GM23338 (cell line): ENCODE results near the gene HCN2. TPM values are rescaled to one million over a fixed set of nuclear protein-coding genes. Genes with fewer than 3 reads are reported as not detected.
A peak's percentile ranks its signal among the peaks of the same experiment; 100 is the strongest.

ENCODE experiments used
- ATAC-seq: fragments of 200-7000 bp; cut with Tn5 transposase; 3 replicates; pipeline ENCODE4 v1.9.1; 2020
- DNase-seq: peaks from one replicate; pipeline ENCODE4 v3.0.0-alpha.2; 2015; ENCODE audit warnings: low spot score
- H2AFZ ChIP-seq: fragments of 200-600 bp; sonication (generic); 2 replicates; pipeline ENCODE4 v1.8.0; 2016; ENCODE audit warnings: antibody characterized with exemption, mild to moderate bottlenecking, moderate library complexity
- H3F3A ChIP-seq: fragments of 200-600 bp; sonication (generic); replicated peaks from 2 replicates; pipeline ENCODE4 v1.8.0; 2017; ENCODE audit warnings: antibody characterized with exemption, mixed run types, low read depth
- H3K27ac ChIP-seq: fragments of 200-600 bp; sonication (generic); 2 replicates; pipeline ENCODE4 v1.6.1; 2016; ENCODE audit warnings: low read depth
- H3K27me3 ChIP-seq: fragments of 200-600 bp; sonication (generic); 2 replicates; pipeline ENCODE4 v1.8.0; 2016; ENCODE audit warnings: mild to moderate bottlenecking, mixed run types, moderate library complexity; ENCODE audit not compliant: insufficient read depth
- H3K36me3 ChIP-seq: fragments of 200-600 bp; sonication (generic); 2 replicates; pipeline ENCODE4 v1.8.0; 2016; ENCODE audit warnings: mild to moderate bottlenecking; ENCODE audit not compliant: insufficient read depth
- H3K4me1 ChIP-seq: fragments of 200-600 bp; sonication (generic); 2 replicates; pipeline ENCODE4 v1.8.0; 2016; ENCODE audit warnings: mild to moderate bottlenecking, moderate library complexity; ENCODE audit not compliant: insufficient read depth
- H3K4me2 ChIP-seq: fragments of 200-600 bp; sonication (generic); 2 replicates; pipeline ENCODE4 v1.7.1; 2017; ENCODE audit warnings: mixed run types
- H3K4me3 ChIP-seq: fragments of 200-600 bp; sonication (generic); 2 replicates; pipeline ENCODE4 v1.6.1; 2016; ENCODE audit warnings: mixed run types
- H3K79me2 ChIP-seq: fragments of 200-600 bp; sonication (generic); replicated peaks from 2 replicates; pipeline ENCODE4 v1.8.0; 2017; ENCODE audit warnings: mild to moderate bottlenecking; ENCODE audit not compliant: insufficient read depth
- H3K9me2 ChIP-seq: fragments of 200-600 bp; sonication (generic); 2 replicates; pipeline ENCODE4 v1.8.0; 2017; ENCODE audit not compliant: insufficient read depth
- H4K20me1 ChIP-seq: fragments of 200-600 bp; sonication (generic); replicated peaks from 2 replicates; pipeline ENCODE4 v1.8.0; 2017; ENCODE audit warnings: mild to moderate bottlenecking; ENCODE audit not compliant: insufficient read depth
- H3K27ac Mint-ChIP-seq: 2 replicates; pipeline ENCODE4 v1.8.0; 2020; ENCODE audit warnings: inconsistent platforms, mild to moderate bottlenecking, moderate library complexity, mixed read lengths
- H3K27me3 Mint-ChIP-seq: 3 replicates; pipeline ENCODE4 v1.8.0; 2022; ENCODE audit warnings: low read depth, mild to moderate bottlenecking, moderate library complexity, mixed read lengths, inconsistent platforms; ENCODE audit not compliant: insufficient read depth, poor library complexity
- H3K36me3 Mint-ChIP-seq: 3 replicates; pipeline ENCODE4 v1.8.0; 2021; ENCODE audit warnings: low read depth, mild to moderate bottlenecking, inconsistent platforms, moderate library complexity, mixed read lengths
- H3K4me1 Mint-ChIP-seq: 3 replicates; pipeline ENCODE4 v1.8.0; 2020; ENCODE audit warnings: mild to moderate bottlenecking, inconsistent platforms, mixed read lengths
- H3K4me3 Mint-ChIP-seq: 3 replicates; pipeline ENCODE4 v1.8.0; 2021; ENCODE audit warnings: moderate library complexity, mild to moderate bottlenecking, inconsistent platforms, mixed read lengths
- H3K9me3 Mint-ChIP-seq: 3 replicates; pipeline ENCODE4 v1.8.0; 2020; ENCODE audit warnings: moderate library complexity, mild to moderate bottlenecking, inconsistent platforms, mixed read lengths
- EZH2 ChIP-seq: fragments of 200-600 bp; sonication (generic); IDR thresholded peaks from one replicate; pipeline ENCODE4 v1.8.0; 2017; ENCODE audit warnings: antibody characterized with exemption, mild to moderate bottlenecking, low read depth; ENCODE audit not compliant: unreplicated experiment
- EZH2phosphoT487 ChIP-seq: fragments of 200-600 bp; sonication (generic); IDR thresholded peaks from one replicate; pipeline ENCODE4 v1.8.1; 2018; ENCODE audit warnings: antibody characterized with exemption; ENCODE audit not compliant: unreplicated experiment
- JUNB ChIP-seq: IDR thresholded peaks from one replicate; pipeline ENCODE4 v1.6.1; 2016; ENCODE audit warnings: antibody characterized with exemption; ENCODE audit not compliant: unreplicated experiment
- NANOG ChIP-seq: IDR thresholded peaks from 2 replicates; pipeline ENCODE4 v1.6.1; 2016; ENCODE audit warnings: antibody characterized with exemption, borderline replicate concordance
- ZNF114 ChIP-seq: fragments of 250-450 bp; sonication (Bioruptor Pico); IDR thresholded peaks from 2 replicates; pipeline ENCODE4 v1.5.0; 2020; ENCODE audit warnings: mild to moderate bottlenecking, moderate library complexity
- ZNF331 ChIP-seq: fragments of 250-450 bp; sonication (Bioruptor Pico); IDR thresholded peaks from 2 replicates; pipeline ENCODE4 v1.5.0; 2020; ENCODE audit warnings: low read depth, mild to moderate bottlenecking, moderate library complexity
- polyA plus RNA-seq: library from polyadenylated mRNA; unstranded; fragments of >200 nt; fragmentation: Nextera tagmentation; extraction: Ambion mirVana; gene quantifications from 2 replicates; pipeline ENCODE4 v1.2.1, GENCODE V29; 2016
- total RNA-seq: library from RNA; depleted of rRNA; stranded (reverse); fragments of >200 nt; shearing (Covaris generic); gene quantifications from 2 replicates; pipeline ENCODE4 v1.2.3, GENCODE V29; 2014
- TF ChIP-seq, protein P1 (sequence below), 2 experiments: fragments of 200-600 bp in 1 of 2; sonication (generic) in 1 of 2; conservative IDR thresholded peaks; 2 replicates each; pipeline versions ENCODE4 v1.5.1 to v1.6.1; 2016 to 2017; ENCODE audit warnings: antibody characterized with exemption in 2 of 2, low read depth in 2 of 2, mild to moderate bottlenecking in 2 of 2, moderate library complexity in 1 of 2
- TF ChIP-seq, protein P2 (sequence below): IDR thresholded peaks from 2 replicates; pipeline ENCODE4 v1.6.1; 2016; ENCODE audit warnings: antibody characterized with exemption
- TF ChIP-seq, protein P3 (sequence below): IDR thresholded peaks from one replicate; pipeline ENCODE4 v1.6.1; 2018; ENCODE audit warnings: antibody characterized with exemption; ENCODE audit not compliant: unreplicated experiment

HCN2 gene
- total and polyA plus RNA-seq, 2 experiments from 2014 or later = 0.06 to 2.9 TPM

DNA sequence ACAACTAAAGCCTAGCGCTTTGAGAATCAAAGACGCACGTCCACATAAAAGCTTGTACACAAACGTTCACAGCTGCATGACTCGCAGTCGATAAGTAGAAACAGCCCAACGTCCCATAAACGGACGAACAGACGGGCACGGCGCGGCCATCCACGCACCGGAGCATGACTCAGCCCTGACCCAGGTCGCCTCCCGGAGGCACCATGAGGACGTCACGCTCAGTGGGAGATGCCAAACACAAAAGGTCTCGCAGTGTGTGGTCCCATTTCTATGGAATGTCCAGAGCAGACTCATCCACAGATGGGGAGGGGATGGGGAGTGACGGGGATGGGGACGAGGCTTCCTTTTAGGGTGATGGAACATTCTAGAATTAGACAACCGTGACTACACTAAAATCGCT lies 34.3 kb downstream of the HCN2 start:
- Histone ChIP-seq H3K27ac (no peak overlapping the region), H3F3A (0 out of 2 replicates have a peak, but pooled peaks cover 6% of the 10 kb centered on the region), H3K4me3 (no peak overlapping the region), H3K4me2 (no peak overlapping the region), H3K36me3 (peaks cover 6% of the 10 kb centered on the region; the same call in 1 of the 2 replicates), H3K79me2 (peaks cover 12% of the 10 kb centered on the region), H4K20me1 (peaks cover 5% of the 10 kb centered on the region), H3K4me1 (no peaks in the 10 kb centered on the region), H2AFZ (no peak overlapping the region), H3K27me3 (no peaks in the 10 kb centered on the region), H3K9me2 (no peaks in the 10 kb centered on the region)
- Mint-ChIP-seq H3K36me3 (peaks cover 54% of the 10 kb centered on the region), H3K4me1 (peaks cover 4% of the 10 kb centered on the region; the same call in 2 of the 3 replicates), H3K27ac (peak overlapping the region; percentile 59; the same call in 1 of the 2 replicates), H3K9me3 (no peaks in the 10 kb centered on the region), H3K4me3 (no peak overlapping the region), H3K27me3 (peaks cover 7% of the 10 kb centered on the region)
- TF ChIP-seq, protein P1, sequence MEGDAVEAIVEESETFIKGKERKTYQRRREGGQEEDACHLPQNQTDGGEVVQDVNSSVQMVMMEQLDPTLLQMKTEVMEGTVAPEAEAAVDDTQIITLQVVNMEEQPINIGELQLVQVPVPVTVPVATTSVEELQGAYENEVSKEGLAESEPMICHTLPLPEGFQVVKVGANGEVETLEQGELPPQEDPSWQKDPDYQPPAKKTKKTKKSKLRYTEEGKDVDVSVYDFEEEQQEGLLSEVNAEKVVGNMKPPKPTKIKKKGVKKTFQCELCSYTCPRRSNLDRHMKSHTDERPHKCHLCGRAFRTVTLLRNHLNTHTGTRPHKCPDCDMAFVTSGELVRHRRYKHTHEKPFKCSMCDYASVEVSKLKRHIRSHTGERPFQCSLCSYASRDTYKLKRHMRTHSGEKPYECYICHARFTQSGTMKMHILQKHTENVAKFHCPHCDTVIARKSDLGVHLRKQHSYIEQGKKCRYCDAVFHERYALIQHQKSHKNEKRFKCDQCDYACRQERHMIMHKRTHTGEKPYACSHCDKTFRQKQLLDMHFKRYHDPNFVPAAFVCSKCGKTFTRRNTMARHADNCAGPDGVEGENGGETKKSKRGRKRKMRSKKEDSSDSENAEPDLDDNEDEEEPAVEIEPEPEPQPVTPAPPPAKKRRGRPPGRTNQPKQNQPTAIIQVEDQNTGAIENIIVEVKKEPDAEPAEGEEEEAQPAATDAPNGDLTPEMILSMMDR (conservative IDR thresholded peaks at IDR 0.05; ENCODE audit: low read depth in 2 of 2) = peak in 1 of 2 experiments; percentile 33; a peak in 2 of 4 replicates
- TF ChIP-seq EZH2 = no peak
- no peak for DNase-seq
- ATAC-seq = peak; percentile 18

DNA sequence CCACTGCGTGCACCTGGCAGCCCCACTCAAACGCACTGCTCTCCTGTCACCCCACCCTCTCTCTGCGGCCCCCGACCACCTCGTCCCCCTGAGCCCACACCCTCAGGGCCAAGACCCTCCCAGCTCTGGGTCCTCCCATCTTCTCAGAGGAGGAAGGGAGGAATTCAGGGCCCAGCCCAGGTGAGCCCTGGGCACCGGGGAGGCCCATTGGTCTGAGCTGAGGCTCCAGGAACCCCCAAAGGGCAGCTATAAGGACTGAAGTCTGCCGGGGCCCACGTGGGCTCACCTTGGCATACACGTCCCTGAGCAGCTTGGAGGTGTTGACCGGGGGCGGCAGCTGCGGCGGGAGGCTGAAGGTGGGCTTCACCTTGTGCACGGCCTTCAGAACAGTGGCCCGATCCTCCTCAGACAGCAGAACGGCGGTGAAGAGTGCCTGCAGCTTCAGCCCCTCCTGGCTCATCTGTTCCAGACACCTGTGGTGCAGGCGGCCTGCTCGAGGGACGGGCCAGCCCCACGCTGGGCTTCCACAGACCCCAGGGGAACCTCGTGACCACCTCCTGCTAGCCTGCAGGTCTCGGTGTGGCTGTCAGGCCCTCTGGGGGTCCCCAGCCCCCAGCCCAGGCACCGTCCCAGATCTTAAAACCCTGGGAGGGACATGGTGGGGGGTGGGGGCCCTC lies 34.9 kb downstream of the HCN2 start:
- Histone ChIP-seq H3K27me3 (no peaks in the 10 kb centered on the region), H3K4me2 (no peak overlapping the region), H3K9me2 (no peaks in the 10 kb centered on the region), H3K4me3 (no peak overlapping the region), H3K36me3 (peaks cover 6% of the 10 kb centered on the region; the same call in 1 of the 2 replicates), H2AFZ (no peak overlapping the region), H3K4me1 (no peaks in the 10 kb centered on the region), H3F3A (0 out of 2 replicates have a peak, but pooled peaks cover 10% of the 10 kb centered on the region), H3K27ac (no peak overlapping the region), H4K20me1 (peaks cover 5% of the 10 kb centered on the region), H3K79me2 (peaks cover 17% of the 10 kb centered on the region)
- no peak overlapping the region for H3K4me3 Mint-ChIP-seq
- H3K27ac Mint-ChIP-seq = peak overlapping the region; percentile 59; the same call in 1 of the 2 replicates
- no peak for DNase-seq
- H3K36me3 Mint-ChIP-seq = peaks cover 57% of the 10 kb centered on the region
- no peak for ATAC-seq
- no peaks in the 10 kb centered on the region for H3K9me3 Mint-ChIP-seq
- peaks cover 7% of the 10 kb centered on the region for H3K27me3 Mint-ChIP-seq
- peaks cover 6% of the 10 kb centered on the region; the same call in 2 of the 3 replicates for H3K4me1 Mint-ChIP-seq
- no peak for TF ChIP-seq ZNF331 (CRISPR knock-in tag)
- TF ChIP-seq, protein P1 (conservative IDR thresholded peaks at IDR 0.05; ENCODE audit: low read depth in 2 of 2) = no peak
- TF ChIP-seq, protein P2, sequence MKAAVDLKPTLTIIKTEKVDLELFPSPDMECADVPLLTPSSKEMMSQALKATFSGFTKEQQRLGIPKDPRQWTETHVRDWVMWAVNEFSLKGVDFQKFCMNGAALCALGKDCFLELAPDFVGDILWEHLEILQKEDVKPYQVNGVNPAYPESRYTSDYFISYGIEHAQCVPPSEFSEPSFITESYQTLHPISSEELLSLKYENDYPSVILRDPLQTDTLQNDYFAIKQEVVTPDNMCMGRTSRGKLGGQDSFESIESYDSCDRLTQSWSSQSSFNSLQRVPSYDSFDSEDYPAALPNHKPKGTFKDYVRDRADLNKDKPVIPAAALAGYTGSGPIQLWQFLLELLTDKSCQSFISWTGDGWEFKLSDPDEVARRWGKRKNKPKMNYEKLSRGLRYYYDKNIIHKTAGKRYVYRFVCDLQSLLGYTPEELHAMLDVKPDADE = no peak
- TF ChIP-seq EZH2phosphoT487 = no peak
- TF ChIP-seq NANOG = no peak
- TF ChIP-seq ZNF114 (CRISPR knock-in tag) = no peak
- TF ChIP-seq, protein P3, sequence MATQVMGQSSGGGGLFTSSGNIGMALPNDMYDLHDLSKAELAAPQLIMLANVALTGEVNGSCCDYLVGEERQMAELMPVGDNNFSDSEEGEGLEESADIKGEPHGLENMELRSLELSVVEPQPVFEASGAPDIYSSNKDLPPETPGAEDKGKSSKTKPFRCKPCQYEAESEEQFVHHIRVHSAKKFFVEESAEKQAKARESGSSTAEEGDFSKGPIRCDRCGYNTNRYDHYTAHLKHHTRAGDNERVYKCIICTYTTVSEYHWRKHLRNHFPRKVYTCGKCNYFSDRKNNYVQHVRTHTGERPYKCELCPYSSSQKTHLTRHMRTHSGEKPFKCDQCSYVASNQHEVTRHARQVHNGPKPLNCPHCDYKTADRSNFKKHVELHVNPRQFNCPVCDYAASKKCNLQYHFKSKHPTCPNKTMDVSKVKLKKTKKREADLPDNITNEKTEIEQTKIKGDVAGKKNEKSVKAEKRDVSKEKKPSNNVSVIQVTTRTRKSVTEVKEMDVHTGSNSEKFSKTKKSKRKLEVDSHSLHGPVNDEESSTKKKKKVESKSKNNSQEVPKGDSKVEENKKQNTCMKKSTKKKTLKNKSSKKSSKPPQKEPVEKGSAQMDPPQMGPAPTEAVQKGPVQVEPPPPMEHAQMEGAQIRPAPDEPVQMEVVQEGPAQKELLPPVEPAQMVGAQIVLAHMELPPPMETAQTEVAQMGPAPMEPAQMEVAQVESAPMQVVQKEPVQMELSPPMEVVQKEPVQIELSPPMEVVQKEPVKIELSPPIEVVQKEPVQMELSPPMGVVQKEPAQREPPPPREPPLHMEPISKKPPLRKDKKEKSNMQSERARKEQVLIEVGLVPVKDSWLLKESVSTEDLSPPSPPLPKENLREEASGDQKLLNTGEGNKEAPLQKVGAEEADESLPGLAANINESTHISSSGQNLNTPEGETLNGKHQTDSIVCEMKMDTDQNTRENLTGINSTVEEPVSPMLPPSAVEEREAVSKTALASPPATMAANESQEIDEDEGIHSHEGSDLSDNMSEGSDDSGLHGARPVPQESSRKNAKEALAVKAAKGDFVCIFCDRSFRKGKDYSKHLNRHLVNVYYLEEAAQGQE = no peak
- no peak for TF ChIP-seq JUNB
